Measurements from ENCODE around the gene CEP72. TPM values are rescaled to one million over a fixed set of nuclear protein-coding genes. Genes with fewer than 3 reads are reported as not detected.

Gene CEP72
- total and polyA plus RNA-seq, 2 donors (not counting 1 experiment from before 2014, with no cell fraction given), result 7.7 to 32.9 TPM

- H3K4me2 ChIP-seq (replicated peaks; ENCODE audit: low read depth, low read length, poor library complexity, severe bottlenecking), result no peak overlapping the region
- TF ChIP-seq, protein P1, sequence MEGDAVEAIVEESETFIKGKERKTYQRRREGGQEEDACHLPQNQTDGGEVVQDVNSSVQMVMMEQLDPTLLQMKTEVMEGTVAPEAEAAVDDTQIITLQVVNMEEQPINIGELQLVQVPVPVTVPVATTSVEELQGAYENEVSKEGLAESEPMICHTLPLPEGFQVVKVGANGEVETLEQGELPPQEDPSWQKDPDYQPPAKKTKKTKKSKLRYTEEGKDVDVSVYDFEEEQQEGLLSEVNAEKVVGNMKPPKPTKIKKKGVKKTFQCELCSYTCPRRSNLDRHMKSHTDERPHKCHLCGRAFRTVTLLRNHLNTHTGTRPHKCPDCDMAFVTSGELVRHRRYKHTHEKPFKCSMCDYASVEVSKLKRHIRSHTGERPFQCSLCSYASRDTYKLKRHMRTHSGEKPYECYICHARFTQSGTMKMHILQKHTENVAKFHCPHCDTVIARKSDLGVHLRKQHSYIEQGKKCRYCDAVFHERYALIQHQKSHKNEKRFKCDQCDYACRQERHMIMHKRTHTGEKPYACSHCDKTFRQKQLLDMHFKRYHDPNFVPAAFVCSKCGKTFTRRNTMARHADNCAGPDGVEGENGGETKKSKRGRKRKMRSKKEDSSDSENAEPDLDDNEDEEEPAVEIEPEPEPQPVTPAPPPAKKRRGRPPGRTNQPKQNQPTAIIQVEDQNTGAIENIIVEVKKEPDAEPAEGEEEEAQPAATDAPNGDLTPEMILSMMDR (IDR thresholded peaks at IDR 0.05), result no peak
- TF ChIP-seq EZH2 (IDR thresholded peaks at IDR 0.05; ENCODE audit: borderline replicate concordance, insufficient read depth, low read depth, low read length, poor library complexity, severe bottlenecking), result no peak
- peaks cover 0 to 30% (median 21%) of the 10 kb centered on the region in 4 experiments for H3K27me3 ChIP-seq (replicated peaks in 1 of 4; ENCODE audit: control extremely low read depth in 1 of 4, control insufficient read depth in 3 of 4, insufficient read depth in 4 of 4, low read length in 3 of 4)
- Mint-ChIP-seq H3K4me1 (peaks cover 3% of the 10 kb centered on the region), H3K9me3 (ENCODE audit: insufficient read depth) (peaks cover 5% of the 10 kb centered on the region), H3K27me3 (peaks cover 50% of the 10 kb centered on the region), H3K27ac (no peak overlapping the region), H3K4me3 (no peak overlapping the region)
- 91% methylated on average over 8 of the region's 8 CpGs for WGBS (ENCODE audit: insufficient coverage)
- H3K4me1 ChIP-seq (ENCODE audit: control insufficient read depth in 2 of 2, insufficient read depth in 2 of 2, low read length in 2 of 2), result no peaks in the 10 kb centered on the region
- POLR2A ChIA-PET, result no interaction called here
- CTCF ChIA-PET, result no interaction called here
- no peak overlapping the region for H3K9ac ChIP-seq (ENCODE audit: low read length)
- H3K9me3 ChIP-seq (ENCODE audit: control extremely low read depth in 1 of 3, control insufficient read depth in 2 of 3, insufficient read depth in 1 of 3, low read length in 2 of 3), result peaks cover 0 to 10% (median 3%) of the 10 kb centered on the region in 3 donors
- H3K4me3 ChIP-seq (ENCODE audit: control extremely low read depth in 1 of 5, extremely low read depth in 1 of 5, insufficient read depth in 1 of 5, low read depth in 2 of 5, low read length in 4 of 5), result no peak overlapping the region
- intact Hi-C loops (cut with micrococcal nuclease), result no loop called here
- no peaks in the 10 kb centered on the region for H3K36me3 ChIP-seq (replicated peaks in 1 of 2; ENCODE audit: control extremely low read depth in 1 of 2, control insufficient read depth in 1 of 2, extremely low read depth in 1 of 2, insufficient read depth in 2 of 2, low read length in 1 of 2)
- no peaks in the 10 kb centered on the region for H3K79me2 ChIP-seq (ENCODE audit: control insufficient read depth, insufficient read depth, low read length)
- ATAC-seq (ENCODE audit: low read depth) (no peak), DNase-seq (no peak)
- H4K20me1 ChIP-seq (ENCODE audit: control insufficient read depth, insufficient read depth, low read length, poor library complexity, severe bottlenecking), result no peaks in the 10 kb centered on the region
- H3K27ac ChIP-seq (ENCODE audit: low read length in 2 of 2), result no peak overlapping the region
- H2AFZ ChIP-seq (ENCODE audit: insufficient read depth, low read depth, low read length, poor library complexity, severe bottlenecking), result no peak overlapping the region
Observed at GRCh38 chr5:593511-593910, 18.6 kb upstream of the CEP72 start.

DNA sequence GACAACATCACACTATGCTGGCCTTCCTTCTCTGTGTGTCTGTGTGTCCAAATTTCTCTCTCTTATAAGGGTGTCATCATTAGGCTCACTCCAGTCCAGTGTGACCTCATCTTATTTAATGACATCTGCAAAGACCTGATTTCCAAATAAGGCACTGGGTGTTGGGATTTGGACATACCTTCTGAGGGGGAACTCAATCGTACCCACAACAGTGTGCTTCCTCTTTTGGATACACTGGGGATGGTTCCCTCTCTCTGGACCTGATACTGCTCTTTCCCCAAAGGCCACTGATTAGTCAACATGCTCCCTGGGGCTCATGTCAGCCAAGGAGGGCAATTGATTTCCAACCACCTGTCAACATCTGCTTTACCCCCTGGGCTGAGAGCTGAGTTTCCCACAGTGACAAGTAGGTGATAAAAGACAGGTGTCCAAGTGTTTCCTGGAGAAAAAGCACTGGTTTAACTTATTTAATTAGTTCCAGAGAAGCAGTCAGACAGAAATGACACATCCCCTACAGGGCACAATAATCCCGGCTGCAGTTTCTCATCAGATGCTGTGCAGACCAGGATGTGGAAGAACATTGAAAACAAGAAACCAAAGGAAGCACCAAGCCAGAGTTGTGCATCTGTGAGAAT, 17.8 kb upstream of the CEP72 start:
- no peak overlapping the region for H3K4me2 ChIP-seq (replicated peaks; ENCODE audit: low read depth, low read length, poor library complexity, severe bottlenecking)
- no peak overlapping the region for H3K4me3 Mint-ChIP-seq
- peaks cover 5% of the 10 kb centered on the region for H3K9me3 Mint-ChIP-seq (ENCODE audit: insufficient read depth)
- H3K9me3 ChIP-seq (ENCODE audit: control extremely low read depth in 1 of 3, control insufficient read depth in 2 of 3, insufficient read depth in 1 of 3, low read length in 2 of 3), result peaks cover 0 to 7% (median 3%) of the 10 kb centered on the region in 3 donors
- ChIA-PET POLR2A (no interaction called here), CTCF (no interaction called here)
- H3K4me3 ChIP-seq (ENCODE audit: control extremely low read depth in 1 of 5, extremely low read depth in 1 of 5, insufficient read depth in 1 of 5, low read depth in 2 of 5, low read length in 4 of 5), result no peak overlapping the region
- WGBS (ENCODE audit: insufficient coverage), result 61% methylated on average over 2 of the region's 2 CpGs
- no peak overlapping the region for H3K9ac ChIP-seq (ENCODE audit: low read length)
- H3K36me3 ChIP-seq (replicated peaks in 1 of 2; ENCODE audit: control extremely low read depth in 1 of 2, control insufficient read depth in 1 of 2, extremely low read depth in 1 of 2, insufficient read depth in 2 of 2, low read length in 1 of 2), result no peaks in the 10 kb centered on the region
- no peak for DNase-seq
- H3K27ac ChIP-seq (ENCODE audit: low read length in 2 of 2), result no peak overlapping the region
- no peaks in the 10 kb centered on the region for H3K79me2 ChIP-seq (ENCODE audit: control insufficient read depth, insufficient read depth, low read length)
- H3K27me3 ChIP-seq (replicated peaks in 1 of 4; ENCODE audit: control extremely low read depth in 1 of 4, control insufficient read depth in 3 of 4, insufficient read depth in 4 of 4, low read length in 3 of 4), result peaks cover 0 to 32% (median 21%) of the 10 kb centered on the region in 4 experiments
- H3K27me3 Mint-ChIP-seq, result peaks cover 58% of the 10 kb centered on the region
- no peaks in the 10 kb centered on the region for H3K4me1 ChIP-seq (ENCODE audit: control insufficient read depth in 2 of 2, insufficient read depth in 2 of 2, low read length in 2 of 2)
- TF ChIP-seq, protein P1 (IDR thresholded peaks at IDR 0.05), result no peak
- TF ChIP-seq EZH2 (IDR thresholded peaks at IDR 0.05; ENCODE audit: borderline replicate concordance, insufficient read depth, low read depth, low read length, poor library complexity, severe bottlenecking), result no peak
- intact Hi-C loops (cut with micrococcal nuclease), result no loop called here
- no peak overlapping the region for H2AFZ ChIP-seq (ENCODE audit: insufficient read depth, low read depth, low read length, poor library complexity, severe bottlenecking)
- H3K27ac Mint-ChIP-seq, result no peak overlapping the region
- H3K4me1 Mint-ChIP-seq, result peaks cover 6% of the 10 kb centered on the region
- ATAC-seq (ENCODE audit: low read depth), result no peak
- H4K20me1 ChIP-seq (ENCODE audit: control insufficient read depth, insufficient read depth, low read length, poor library complexity, severe bottlenecking), result no peaks in the 10 kb centered on the region

Measured in B cell (primary cell).